ENCODE results near the gene MTERF4. TPM values are rescaled to one million over a fixed set of nuclear protein-coding genes. Genes with fewer than 3 reads are reported as not detected.

MTERF4 gene
- polyA plus RNA-seq, 1 experiment: 30.9 TPM

GRCh38 chr2:241142063-241142462 is 40.0 kb upstream of the MTERF4 start:
- Histone ChIP-seq H3K9me3 (ENCODE audit: control insufficient read depth, insufficient read depth, low read length) (no peaks in the 10 kb centered on the region), H3K27ac (ENCODE audit: low read depth, low read length) (no peak overlapping the region), H3K4me3 (ENCODE audit: low read depth, low read length) (no peak overlapping the region), H3K27me3 (ENCODE audit: control insufficient read depth, insufficient read depth, low read length) (no peaks in the 10 kb centered on the region)
- no peak for TF ChIP-seq CTCF (IDR thresholded peaks at IDR 0.05; ENCODE audit: low read depth, low read length)
- DNase-seq (ENCODE audit: low read depth, low spot score): no peak
- CTCF ChIA-PET: no interaction called here
- POLR2A ChIA-PET: no interaction called here

- no peaks in the 10 kb centered on the region for H3K9me3 ChIP-seq (ENCODE audit: control insufficient read depth, insufficient read depth, low read length)
- no peak overlapping the region for H3K27ac ChIP-seq (ENCODE audit: low read depth, low read length)
- no peak for DNase-seq (ENCODE audit: low read depth, low spot score)
- no peak for TF ChIP-seq CTCF (IDR thresholded peaks at IDR 0.05; ENCODE audit: low read depth, low read length)
- no peaks in the 10 kb centered on the region for H3K27me3 ChIP-seq (ENCODE audit: control insufficient read depth, insufficient read depth, low read length)
- ChIA-PET CTCF (no interaction called here), POLR2A (no interaction called here)
- no peak overlapping the region for H3K4me3 ChIP-seq (ENCODE audit: low read depth, low read length)
Observed at GRCh38 chr2:241141214-241141770, 39.2 kb upstream of the MTERF4 start.

- no peaks in the 10 kb centered on the region for H3K9me3 ChIP-seq (ENCODE audit: control insufficient read depth, insufficient read depth, low read length)
- H3K27me3 ChIP-seq (ENCODE audit: control insufficient read depth, insufficient read depth, low read length): no peaks in the 10 kb centered on the region
- no peak for DNase-seq (ENCODE audit: low read depth, low spot score)
- ChIA-PET CTCF (no interaction called here), POLR2A (no interaction called here)
- H3K27ac ChIP-seq (ENCODE audit: low read depth, low read length): no peak overlapping the region
- no peak for TF ChIP-seq CTCF (IDR thresholded peaks at IDR 0.05; ENCODE audit: low read depth, low read length)
- H3K4me3 ChIP-seq (ENCODE audit: low read depth, low read length): no peak overlapping the region
Observed at GRCh38 chr2:241140445-241140840, 38.4 kb upstream of the MTERF4 start.

- ChIA-PET CTCF (no interaction called here), POLR2A (no interaction called here)
- DNase-seq (ENCODE audit: low read depth, low spot score): no peak
- no peaks in the 10 kb centered on the region for H3K27me3 ChIP-seq (ENCODE audit: control insufficient read depth, insufficient read depth, low read length)
- no peak for TF ChIP-seq CTCF (IDR thresholded peaks at IDR 0.05; ENCODE audit: low read depth, low read length)
- no peak overlapping the region for H3K4me3 ChIP-seq (ENCODE audit: low read depth, low read length)
- H3K27ac ChIP-seq (ENCODE audit: low read depth, low read length): no peak overlapping the region
- H3K9me3 ChIP-seq (ENCODE audit: control insufficient read depth, insufficient read depth, low read length): no peaks in the 10 kb centered on the region
Observed at GRCh38 chr2:241139531-241140444, 37.7 kb upstream of the MTERF4 start.

GRCh38 chr2:241138471-241138870 is 36.4 kb upstream of the MTERF4 start:
- Histone ChIP-seq H3K27me3 (ENCODE audit: control insufficient read depth, insufficient read depth, low read length) (no peaks in the 10 kb centered on the region), H3K27ac (ENCODE audit: low read depth, low read length) (no peak overlapping the region), H3K4me3 (ENCODE audit: low read depth, low read length) (no peak overlapping the region), H3K9me3 (ENCODE audit: control insufficient read depth, insufficient read depth, low read length) (no peaks in the 10 kb centered on the region)
- DNase-seq (ENCODE audit: low read depth, low spot score): no peak
- TF ChIP-seq CTCF (IDR thresholded peaks at IDR 0.05; ENCODE audit: low read depth, low read length): no peak
- CTCF ChIA-PET: no interaction called here
- POLR2A ChIA-PET: no interaction called here
